Activated naive CD4-positive, alpha-beta T cell treated with Interleukin-2 at 50 U/mL for 16 hours (primary cell): ENCODE data around the gene LRRC8D.
"Not testable (repeated sequence)": the region's sequence is repeated elsewhere in the genome, so short reads cannot be mapped to it uniquely, and the experiment has no call there.

Experiments used
- DNase-seq: peaks from one replicate; pipeline ENCODE4 v3.0.0-alpha.2; 2020

LRRC8D gene

DNA sequence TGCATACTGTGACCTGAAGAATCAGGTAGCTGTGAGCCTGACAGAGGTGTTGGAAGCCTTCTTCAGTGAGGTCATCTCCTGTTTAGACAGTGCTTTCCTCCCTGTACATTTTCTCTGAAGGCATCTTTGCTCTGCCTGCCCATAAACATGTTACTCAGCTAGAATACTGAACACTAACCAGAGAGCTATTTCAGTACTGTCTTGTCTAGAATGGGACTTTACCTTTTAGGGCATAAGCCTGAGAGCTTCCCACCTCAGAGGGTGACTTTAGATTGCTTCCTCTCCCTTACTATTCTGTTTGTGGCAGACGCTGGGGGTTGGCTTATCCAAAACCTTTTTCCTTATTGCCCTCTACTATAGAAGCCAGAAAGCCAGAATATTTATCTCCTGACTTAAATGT lies 150.8 kb downstream of the LRRC8D start:
- DNase-seq = no peak

DNA sequence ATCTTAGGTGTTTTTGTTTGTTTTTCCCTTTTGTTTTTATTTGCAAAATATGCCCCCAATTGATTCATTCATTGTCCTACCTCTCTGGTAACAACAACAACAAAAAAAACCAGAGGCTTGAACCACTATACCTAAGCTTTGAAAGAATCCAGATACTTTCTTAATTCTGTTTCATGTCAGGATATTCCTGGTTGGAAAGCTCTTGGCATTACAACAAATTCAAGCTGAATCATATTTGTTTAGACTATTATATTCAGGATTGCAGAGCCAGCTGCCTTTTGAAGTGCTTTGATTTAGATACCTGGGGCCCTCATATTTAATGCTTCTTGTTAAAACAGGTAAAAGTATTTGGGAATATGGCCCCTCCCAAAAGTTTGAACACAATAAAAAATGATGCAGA lies 151.2 kb downstream of the LRRC8D start:
- DNase-seq = no peak

DNA sequence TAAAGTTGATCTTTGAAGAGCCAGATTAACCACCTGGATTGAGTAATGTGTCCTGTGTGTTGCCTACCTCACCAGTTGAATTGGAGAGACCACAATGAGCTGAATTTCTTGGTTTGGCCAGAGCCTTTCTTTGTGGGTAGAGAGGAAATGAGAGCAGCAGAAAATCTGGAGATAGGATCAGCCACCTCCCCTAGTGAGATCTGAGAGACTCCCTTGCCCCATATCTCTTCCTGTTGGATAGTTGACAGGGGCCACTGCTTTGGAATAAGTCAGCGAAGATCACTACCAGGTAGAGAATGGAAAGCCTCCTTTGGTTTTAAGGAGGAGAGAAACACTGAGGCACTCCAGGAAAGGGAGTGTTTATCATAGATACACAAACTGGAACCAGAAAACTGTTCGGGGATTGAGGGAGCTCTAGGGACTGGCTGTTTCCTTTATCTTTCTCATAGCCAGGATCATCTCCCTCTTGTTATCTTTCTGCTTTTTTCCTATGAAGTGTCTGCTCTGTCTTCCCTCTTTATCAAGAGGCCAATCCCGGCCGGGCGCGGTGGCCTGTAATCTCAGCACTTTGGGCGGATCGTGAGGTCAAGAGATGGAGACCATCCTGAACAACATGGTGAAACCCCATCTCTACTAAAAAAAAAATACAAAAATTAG lies 152.8 kb downstream of the LRRC8D start:
- no peak for DNase-seq

DNA sequence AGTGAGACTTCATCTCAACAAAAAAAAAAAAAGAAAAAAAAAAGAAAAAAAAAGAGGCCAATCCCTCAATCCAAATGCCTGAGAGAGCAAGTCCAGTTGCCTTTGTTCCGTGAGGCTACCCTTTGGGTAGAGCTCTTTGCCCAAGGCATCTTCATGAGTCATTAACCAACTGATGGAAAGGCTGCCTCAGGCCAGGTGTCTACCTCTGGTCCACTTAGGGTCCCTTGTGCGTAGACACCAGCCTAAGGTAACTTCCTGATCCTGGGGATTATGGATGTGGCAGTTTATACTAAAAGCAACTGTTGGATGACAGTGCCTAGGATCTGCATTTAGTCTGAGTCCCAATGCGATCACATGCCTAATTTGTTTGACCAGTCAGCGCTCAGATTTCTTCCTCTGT lies 153.4 kb downstream of the LRRC8D start:
- no peak for DNase-seq

DNA sequence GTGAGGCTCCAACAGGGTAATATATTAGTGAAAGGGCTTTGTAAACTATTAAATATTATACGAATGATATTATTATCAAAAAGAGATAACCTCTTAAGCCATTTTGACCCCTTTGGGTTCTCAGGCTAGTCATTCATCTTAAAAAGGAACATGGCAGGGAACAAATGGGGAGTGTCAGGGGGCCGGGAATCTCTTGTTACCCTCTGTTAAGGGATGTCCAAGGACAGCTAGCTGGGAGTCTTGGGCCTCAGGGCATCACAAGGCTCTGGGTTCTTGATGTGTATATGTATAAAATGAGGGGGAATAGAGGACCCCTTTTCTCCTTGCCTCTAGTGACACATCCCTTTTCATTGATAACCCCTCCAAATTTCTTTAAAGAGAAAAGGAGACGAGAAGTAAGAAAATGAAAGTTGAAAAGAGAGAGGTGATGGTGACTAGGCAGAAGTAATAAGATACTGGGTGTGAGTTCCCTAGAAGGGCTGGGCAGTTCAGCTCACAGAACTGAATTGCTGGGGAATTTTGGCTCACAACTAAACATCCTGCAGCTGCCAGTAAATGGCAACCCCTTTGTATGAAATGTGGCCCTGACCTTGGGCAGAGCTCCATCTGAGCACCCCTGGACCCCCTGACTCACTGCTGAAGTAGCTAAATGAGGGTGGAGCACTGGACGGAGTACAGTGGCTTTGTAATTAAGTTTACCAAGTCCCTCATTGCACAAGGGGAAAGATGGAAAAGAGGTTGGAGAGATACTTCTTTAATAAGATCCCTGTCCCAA lies 154.1 kb downstream of the LRRC8D start:
- no peak for DNase-seq

DNA sequence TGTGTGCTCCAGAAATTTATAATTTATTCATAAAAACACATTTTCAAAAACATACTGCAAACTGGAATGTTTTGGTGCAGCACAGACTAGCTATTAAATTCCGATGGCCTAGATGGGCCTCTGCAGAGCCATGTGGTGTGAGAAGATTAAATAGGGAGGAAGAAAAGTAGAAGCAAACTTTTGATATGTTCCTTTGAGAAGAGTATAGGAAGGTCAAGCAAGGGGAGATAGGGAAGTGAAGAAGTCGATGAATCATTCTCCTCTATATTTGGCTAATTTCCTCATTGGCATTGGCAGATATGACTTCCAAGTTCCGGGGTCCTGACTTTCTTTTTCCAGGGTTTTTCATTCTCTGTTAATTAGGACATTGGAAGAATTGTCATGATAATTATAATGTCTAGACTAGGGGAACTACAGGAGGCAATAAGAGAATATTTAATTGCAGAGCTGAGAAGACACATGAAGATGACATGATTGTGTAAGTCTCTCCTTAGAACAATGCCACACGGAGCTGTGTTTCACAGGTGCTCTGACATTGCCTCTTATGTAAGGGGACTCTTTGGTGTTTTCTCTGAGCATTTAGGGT lies 154.8 kb downstream of the LRRC8D start:
- DNase-seq = no peak

DNA sequence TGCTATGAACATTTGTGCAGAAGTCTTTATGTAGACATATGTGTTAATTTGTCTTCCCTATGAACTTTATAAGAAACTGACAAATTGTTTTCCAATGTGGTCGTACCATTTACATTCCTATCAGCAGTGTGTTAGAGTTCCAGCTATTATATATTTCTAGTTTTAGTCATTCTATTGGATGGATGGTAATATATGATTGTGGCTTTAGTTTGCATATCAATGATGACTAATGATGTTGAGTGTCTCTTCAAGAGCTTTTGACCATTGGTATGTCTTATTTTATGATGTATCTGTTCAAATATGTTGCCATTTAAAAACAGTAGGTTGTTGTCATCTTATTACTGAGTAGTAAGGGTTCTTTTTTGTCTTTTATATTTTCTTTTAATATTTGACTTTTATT lies 157.9 kb downstream of the LRRC8D start:
- no peak for DNase-seq

DNA sequence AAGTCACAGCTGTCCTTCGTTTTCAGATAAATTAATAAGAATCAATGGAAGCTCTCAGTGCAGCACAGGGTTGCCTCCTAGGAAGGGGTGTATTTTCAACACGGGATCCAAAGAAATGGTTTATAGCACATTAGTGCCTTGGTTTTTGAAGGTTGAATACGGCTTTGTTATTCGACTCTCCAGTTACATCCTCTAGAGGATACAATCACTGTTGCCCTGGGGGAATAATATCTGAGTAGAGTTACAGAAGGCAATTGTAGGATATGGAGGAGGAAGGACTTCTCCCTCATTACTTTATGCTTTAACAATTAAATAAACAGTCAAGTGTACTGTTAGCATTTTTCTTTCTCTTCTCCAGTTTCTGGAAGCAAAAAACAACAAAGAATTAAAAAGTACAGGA lies 159.8 kb downstream of the LRRC8D start:
- DNase-seq = no peak

DNA sequence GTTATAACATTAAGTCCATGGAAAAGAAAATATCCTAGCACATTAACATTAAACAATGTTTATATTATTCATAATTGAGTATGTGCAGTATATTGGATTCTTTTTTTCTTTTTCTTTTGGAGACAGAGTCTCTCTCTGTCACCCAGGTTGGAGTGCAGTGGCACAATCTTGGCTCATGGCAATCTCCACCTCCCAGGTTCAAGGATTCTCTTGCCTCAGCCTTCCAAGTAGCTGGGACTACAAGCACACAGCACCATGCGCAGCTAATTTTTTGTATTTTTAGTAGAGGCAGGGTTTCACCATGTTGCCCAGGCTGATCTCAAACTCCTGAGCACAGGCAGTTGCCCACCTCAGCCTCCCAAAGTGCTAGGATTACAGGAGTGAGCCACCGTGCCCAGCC lies 162.0 kb downstream of the LRRC8D start:
- not testable (repeated sequence) for DNase-seq

DNA sequence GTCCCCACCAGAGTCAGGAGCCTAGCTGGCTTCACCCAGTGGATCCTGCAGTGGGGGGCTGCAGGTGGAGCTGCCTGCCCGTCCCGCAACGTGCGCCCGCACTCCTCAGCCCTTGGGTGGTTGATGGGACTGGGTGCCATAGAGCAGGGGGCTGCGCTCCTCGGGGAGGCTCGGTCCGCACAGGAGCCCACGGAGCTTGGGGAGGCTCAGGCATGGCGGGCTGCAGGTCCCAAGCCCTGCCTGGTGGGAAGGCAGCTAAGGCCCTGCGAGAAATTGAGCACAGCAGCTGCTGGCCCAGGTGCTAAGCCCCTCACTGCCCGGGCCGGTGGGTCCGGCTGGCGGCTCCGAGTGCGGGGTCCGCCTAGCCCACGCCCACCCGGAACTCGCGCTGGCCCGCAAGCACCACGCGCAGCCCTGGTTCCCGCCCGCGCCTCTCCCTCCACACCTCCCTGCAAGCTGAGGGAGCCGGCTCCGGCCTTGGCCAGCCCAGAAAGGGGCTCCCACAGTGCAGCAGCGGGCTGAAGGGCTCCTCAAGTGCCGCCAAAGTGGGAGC lies 163.8 kb downstream of the LRRC8D start:
- not testable (repeated sequence) for DNase-seq

DNA sequence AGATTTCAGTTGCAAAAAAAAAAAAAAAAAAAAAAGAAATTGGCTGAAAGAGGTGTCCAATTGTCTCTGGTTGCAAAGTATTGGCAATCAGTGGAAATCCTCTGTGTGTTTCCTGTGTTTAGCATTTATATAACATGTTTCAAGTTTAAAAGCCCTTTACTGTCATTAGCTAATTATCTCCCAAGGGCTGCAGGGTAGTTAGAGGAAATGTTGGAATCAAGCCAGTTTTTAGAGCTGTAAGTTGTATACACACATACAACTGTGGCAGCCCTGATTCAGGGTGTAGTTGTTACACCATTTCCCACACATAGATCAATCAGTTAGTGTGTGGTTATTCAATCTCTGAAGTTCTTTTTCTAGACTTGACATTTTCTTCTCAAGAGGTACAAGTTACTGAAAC lies 165.2 kb downstream of the LRRC8D start:
- DNase-seq = no peak
